Thoracic aorta (tissue), 2 donors: Measurements from ENCODE around the gene OSBPL10. TPM values are rescaled to one million over a fixed set of nuclear protein-coding genes. Genes with fewer than 3 reads are reported as not detected.

Source experiments
- ATAC-seq: fragments of 150-250 bp; one replicate; pipeline ENCODE4 v1.8.0; 2017; ENCODE audit warnings: low read depth; ENCODE audit not compliant: insufficient number of reproducible peaks, low FRiP score
- DNase-seq: peaks from one replicate; pipeline ENCODE4 v3.0.0-alpha.2; 2020; ENCODE audit warnings: low spot score
- H3K27ac ChIP-seq, 2 donors: fragments of 200-600 bp; sonication (generic); 1 replicate in 1 of 2; 2 replicates in 1 of 2; pipeline ENCODE4 v1.5.1; 2016; ENCODE audit warnings: mild to moderate bottlenecking in 2 of 2, moderate library complexity in 2 of 2
- H3K27me3 ChIP-seq: fragments of 200-600 bp; sonication (generic); replicated peaks from 2 replicates; pipeline ENCODE4 v1.6.0; 2016; ENCODE audit warnings: mild to moderate bottlenecking; ENCODE audit not compliant: insufficient read depth
- H3K36me3 ChIP-seq: fragments of 200-600 bp; sonication (generic); one replicate; pipeline ENCODE4 v1.5.1; 2016
- H3K4me1 ChIP-seq, 2 donors: fragments of 200-600 bp; sonication (generic); 1 replicate in 1 of 2; 2 replicates in 1 of 2; pipeline versions ENCODE4 v1.5.1 to v1.6.0; 2016; ENCODE audit warnings: low read depth in 2 of 2, mild to moderate bottlenecking in 1 of 2; ENCODE audit not compliant: control insufficient read depth in 1 of 2
- H3K4me3 ChIP-seq: fragments of 200-600 bp; sonication (generic); 2 replicates; pipeline ENCODE4 v1.5.1; 2016; ENCODE audit warnings: mild to moderate bottlenecking
- H3K9me3 ChIP-seq: fragments of 200-600 bp; sonication (generic); 2 replicates; pipeline ENCODE4 v1.5.1; 2016
- total RNA-seq, 2 donors: library from RNA; depleted of rRNA; stranded (reverse); fragments of >200 nt; gene quantifications; one replicate each; pipeline versions ENCODE4 v1.1.0 to v1.2.3, GENCODE V29; 2016
- TF ChIP-seq, protein P1 (sequence below): fragments of 200-600 bp; sonication (generic); IDR thresholded peaks from one replicate; pipeline ENCODE4 v1.5.1; 2019; ENCODE audit warnings: antibody characterized with exemption

Gene OSBPL10
- total RNA-seq, 2 donors from 2014 or later = 108 to 153 TPM

- H3K36me3 ChIP-seq = no peaks in the 10 kb centered on the region
- ATAC-seq = no peak
- DNase-seq = no peak
- no peaks in the 10 kb centered on the region for H3K27me3 ChIP-seq
- H3K4me1 ChIP-seq = peaks cover 5 to 11% of the 10 kb centered on the region in 2 donors
- TF ChIP-seq, protein P1, sequence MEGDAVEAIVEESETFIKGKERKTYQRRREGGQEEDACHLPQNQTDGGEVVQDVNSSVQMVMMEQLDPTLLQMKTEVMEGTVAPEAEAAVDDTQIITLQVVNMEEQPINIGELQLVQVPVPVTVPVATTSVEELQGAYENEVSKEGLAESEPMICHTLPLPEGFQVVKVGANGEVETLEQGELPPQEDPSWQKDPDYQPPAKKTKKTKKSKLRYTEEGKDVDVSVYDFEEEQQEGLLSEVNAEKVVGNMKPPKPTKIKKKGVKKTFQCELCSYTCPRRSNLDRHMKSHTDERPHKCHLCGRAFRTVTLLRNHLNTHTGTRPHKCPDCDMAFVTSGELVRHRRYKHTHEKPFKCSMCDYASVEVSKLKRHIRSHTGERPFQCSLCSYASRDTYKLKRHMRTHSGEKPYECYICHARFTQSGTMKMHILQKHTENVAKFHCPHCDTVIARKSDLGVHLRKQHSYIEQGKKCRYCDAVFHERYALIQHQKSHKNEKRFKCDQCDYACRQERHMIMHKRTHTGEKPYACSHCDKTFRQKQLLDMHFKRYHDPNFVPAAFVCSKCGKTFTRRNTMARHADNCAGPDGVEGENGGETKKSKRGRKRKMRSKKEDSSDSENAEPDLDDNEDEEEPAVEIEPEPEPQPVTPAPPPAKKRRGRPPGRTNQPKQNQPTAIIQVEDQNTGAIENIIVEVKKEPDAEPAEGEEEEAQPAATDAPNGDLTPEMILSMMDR = no peak
- no peaks in the 10 kb centered on the region for H3K9me3 ChIP-seq
- H3K27ac ChIP-seq = no peak overlapping the region
- no peak overlapping the region for H3K4me3 ChIP-seq
Measured at GRCh38 chr3:31817411-31817966, 163.6 kb downstream of the OSBPL10 start.

DNA sequence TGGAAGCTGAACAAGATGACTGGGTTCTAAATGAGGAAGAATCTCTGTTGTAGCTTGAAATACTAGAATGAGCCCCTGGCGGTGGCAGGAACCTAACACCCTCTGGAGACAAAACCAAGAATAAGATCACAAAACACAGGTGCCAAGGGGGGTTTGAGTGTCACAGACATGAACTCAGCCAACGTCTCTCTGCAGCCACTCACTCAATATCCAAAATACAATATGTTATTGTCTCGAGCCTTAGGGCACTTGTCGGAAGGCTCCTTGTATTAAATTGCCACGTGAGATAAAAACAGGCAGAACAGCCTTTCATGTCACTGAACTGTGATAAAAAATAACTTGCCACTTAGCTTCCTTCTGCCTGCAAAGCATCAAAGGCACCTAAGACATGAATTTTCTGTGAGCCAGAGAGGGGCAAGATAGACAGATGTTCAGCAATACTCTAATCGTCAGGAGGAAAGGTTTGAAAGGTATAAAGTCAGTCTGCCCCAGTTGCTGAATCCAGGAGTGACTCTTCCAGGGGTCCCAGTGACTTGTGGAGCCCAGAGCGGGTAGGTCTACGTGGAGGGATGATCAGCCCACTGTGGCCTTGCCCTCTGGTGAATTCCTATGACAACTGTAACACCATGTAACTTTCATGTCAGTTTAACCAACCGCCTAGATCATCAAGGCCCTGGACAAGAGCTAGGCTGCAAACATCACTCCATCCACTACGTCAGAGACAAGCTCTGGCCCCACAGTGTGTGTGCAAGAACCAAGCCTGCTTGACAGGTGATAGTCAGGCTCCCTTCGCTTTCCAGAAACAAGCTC lies 165.2 kb downstream of the OSBPL10 start:
- TF ChIP-seq, protein P1 = no peak
- Histone ChIP-seq H3K4me1 (peaks cover 5 to 11% of the 10 kb centered on the region in 2 donors), H3K36me3 (no peaks in the 10 kb centered on the region), H3K27me3 (no peaks in the 10 kb centered on the region), H3K4me3 (no peak overlapping the region), H3K27ac (no peak overlapping the region), H3K9me3 (no peaks in the 10 kb centered on the region)
- ATAC-seq (no peak), DNase-seq (no peak)

GRCh38 chr3:31815006-31815405 lies 166.1 kb downstream of the OSBPL10 start:
- H3K27me3 ChIP-seq = no peaks in the 10 kb centered on the region
- H3K4me3 ChIP-seq = no peak overlapping the region
- no peaks in the 10 kb centered on the region for H3K36me3 ChIP-seq
- H3K27ac ChIP-seq = no peak overlapping the region
- TF ChIP-seq, protein P1 = no peak
- H3K4me1 ChIP-seq = peaks cover 5 to 11% of the 10 kb centered on the region in 2 donors
- no peak for ATAC-seq
- H3K9me3 ChIP-seq = no peaks in the 10 kb centered on the region
- no peak for DNase-seq

DNA sequence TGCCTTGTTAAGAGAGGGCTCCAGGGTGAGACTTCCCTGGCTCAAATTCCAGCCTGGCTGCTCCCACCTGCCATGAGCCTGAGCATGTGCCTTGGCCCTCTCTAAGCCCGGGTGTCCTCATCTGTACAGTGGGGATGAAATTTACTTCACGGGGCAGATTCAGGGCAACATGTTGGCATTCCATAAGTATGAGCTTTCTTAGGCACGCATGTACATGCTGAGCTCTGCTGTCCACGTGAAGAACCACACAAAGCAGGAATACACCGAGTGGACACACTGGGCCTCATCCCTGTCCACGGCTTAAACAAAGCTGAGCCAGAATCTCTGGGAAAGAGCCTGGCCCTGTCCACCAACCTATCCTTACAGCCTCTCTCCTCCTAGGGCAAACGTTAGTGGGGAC lies 167.4 kb downstream of the OSBPL10 start:
- H3K36me3 ChIP-seq = no peaks in the 10 kb centered on the region
- TF ChIP-seq, protein P1 = no peak
- H3K9me3 ChIP-seq = no peaks in the 10 kb centered on the region
- no peak overlapping the region for H3K27ac ChIP-seq
- DNase-seq (no peak), ATAC-seq (no peak)
- no peak overlapping the region for H3K4me3 ChIP-seq
- peaks cover 5 to 11% of the 10 kb centered on the region in 2 donors for H3K4me1 ChIP-seq
- H3K27me3 ChIP-seq = no peaks in the 10 kb centered on the region

GRCh38 chr3:31813197-31813596 lies 167.9 kb downstream of the OSBPL10 start:
- TF ChIP-seq, protein P1 = no peak
- H3K4me3 ChIP-seq = no peak overlapping the region
- H3K27me3 ChIP-seq = no peaks in the 10 kb centered on the region
- H3K4me1 ChIP-seq = peaks cover 5 to 11% of the 10 kb centered on the region in 2 donors
- no peaks in the 10 kb centered on the region for H3K36me3 ChIP-seq
- no peak for DNase-seq
- H3K9me3 ChIP-seq = no peaks in the 10 kb centered on the region
- ATAC-seq = no peak
- H3K27ac ChIP-seq = no peak overlapping the region
